Smooth muscle cell (in vitro differentiated cells): ENCODE measurements around the gene SLC35C1. TPM values are rescaled to one million over a fixed set of nuclear protein-coding genes. Genes with fewer than 3 reads are reported as not detected.

Experiments
- DNase-seq: peaks from one replicate; lab custom pipeline; 2025; ENCODE audit not compliant: unreplicated experiment; lab: John Stamatoyannopoulos, UW
- H2AFZ ChIP-seq: fragments of 200-600 bp; sonication (generic); 2 replicates; pipeline ENCODE4 v1.6.0; 2016; ENCODE audit warnings: antibody characterized with exemption, low read depth, mild to moderate bottlenecking
- H3F3A ChIP-seq: fragments of 200-600 bp; sonication (generic); 2 replicates; pipeline ENCODE4 v1.6.0; 2017; ENCODE audit warnings: antibody characterized with exemption, low read depth
- H3K27ac ChIP-seq: fragments of 200-600 bp; sonication (generic); 2 replicates; pipeline ENCODE4 v1.5.1; 2016; ENCODE audit warnings: low read depth, mild to moderate bottlenecking
- H3K27me3 ChIP-seq: fragments of 200-600 bp; sonication (generic); 2 replicates; pipeline ENCODE4 v1.6.1; 2016; ENCODE audit warnings: low read depth, mild to moderate bottlenecking
- H3K36me3 ChIP-seq: fragments of 200-600 bp; sonication (generic); 2 replicates; pipeline ENCODE4 v1.5.1; 2016; ENCODE audit warnings: low read depth
- H3K4me1 ChIP-seq: fragments of 200-600 bp; sonication (generic); 2 replicates; pipeline ENCODE4 v1.5.1; 2016; ENCODE audit warnings: low read depth
- H3K4me2 ChIP-seq: fragments of 200-600 bp; sonication (generic); 2 replicates; pipeline ENCODE4 v1.6.0; 2016; ENCODE audit warnings: mild to moderate bottlenecking
- H3K4me3 ChIP-seq: fragments of 200-600 bp; sonication (generic); 2 replicates; pipeline ENCODE4 v1.5.1; 2016; ENCODE audit warnings: mild to moderate bottlenecking
- H3K79me2 ChIP-seq: fragments of 200-600 bp; sonication (generic); 2 replicates; pipeline ENCODE4 v1.6.0; 2016; ENCODE audit warnings: low read depth, mild to moderate bottlenecking
- H3K9ac ChIP-seq: fragments of 200-600 bp; sonication (generic); 2 replicates; pipeline ENCODE4 v1.6.0; 2016; ENCODE audit warnings: low read depth
- H3K9me3 ChIP-seq: fragments of 200-600 bp; sonication (generic); replicated peaks from 2 replicates; pipeline ENCODE4 v1.5.1; 2016; ENCODE audit warnings: low read depth
- H4K20me1 ChIP-seq: fragments of 200-600 bp; sonication (generic); 2 replicates; pipeline ENCODE4 v1.6.0; 2016; ENCODE audit warnings: low read depth
- CTCF ChIP-seq: fragments of 200-600 bp; sonication (generic); IDR thresholded peaks from 2 replicates; pipeline ENCODE4 v1.5.1; 2017; ENCODE audit warnings: borderline replicate concordance, mild to moderate bottlenecking, antibody characterized with exemption; ENCODE audit not compliant: insufficient read depth, poor library complexity, severe bottlenecking
- WGBS: methylation state at CpG from one replicate; pipeline ENCODE4 v1.1.7; 2016; ENCODE audit warnings: low lambda C conversion rate; 5-methylcytosine and 5-hydroxymethylcytosine counted together
- polyA plus RNA-seq: library from polyadenylated mRNA; unstranded; fragments of >200 nt; fragmentation: Nextera tagmentation; extraction: Ambion mirVana; gene quantifications from 2 replicates; pipeline ENCODE4 v1.2.1, GENCODE V29; 2016
- total RNA-seq: library from RNA; depleted of rRNA; stranded (reverse); fragments of >200 nt; gene quantifications from 2 replicates; pipeline ENCODE4 v1.2.3, GENCODE V29; 2014

Gene SLC35C1
- total and polyA plus RNA-seq, 2 experiments from 2014 or later = 8.9 to 32.7 TPM

GRCh38 chr11:45811571-45812290 lies 6.8 kb downstream of the SLC35C1 start:
- Histone ChIP-seq H3K9me3 (no peaks in the 10 kb centered on the region), H3K27me3 (no peaks in the 10 kb centered on the region), H3K79me2 (peaks cover 7% of the 10 kb centered on the region), H3K4me1 (peaks cover 7% of the 10 kb centered on the region), H3K4me3 (no peak overlapping the region), H4K20me1 (peaks cover 60% of the 10 kb centered on the region), H3K9ac (no peak overlapping the region), H3K36me3 (no peaks in the 10 kb centered on the region), H3F3A (no peaks in the 10 kb centered on the region), H3K27ac (no peak overlapping the region), H2AFZ (no peak overlapping the region), H3K4me2 (no peak overlapping the region)
- DNase-seq = no peak
- 98% methylated on average over 8 of the region's 8 CpGs for WGBS
- TF ChIP-seq CTCF = no peak

- TF ChIP-seq CTCF = no peak
- Histone ChIP-seq H3K9ac (no peak overlapping the region), H3F3A (no peaks in the 10 kb centered on the region), H2AFZ (no peak overlapping the region), H3K27me3 (no peaks in the 10 kb centered on the region), H3K4me1 (no peaks in the 10 kb centered on the region), H3K9me3 (no peaks in the 10 kb centered on the region), H3K36me3 (no peaks in the 10 kb centered on the region), H3K4me3 (no peak overlapping the region), H3K4me2 (no peak overlapping the region), H3K79me2 (no peaks in the 10 kb centered on the region), H3K27ac (no peak overlapping the region), H4K20me1 (peaks cover 49% of the 10 kb centered on the region)
- no peak for DNase-seq
- WGBS = 91% methylated on average over 7 of the region's 7 CpGs
Observed at GRCh38 chr11:45812581-45813548, 7.9 kb downstream of the SLC35C1 start.

DNA sequence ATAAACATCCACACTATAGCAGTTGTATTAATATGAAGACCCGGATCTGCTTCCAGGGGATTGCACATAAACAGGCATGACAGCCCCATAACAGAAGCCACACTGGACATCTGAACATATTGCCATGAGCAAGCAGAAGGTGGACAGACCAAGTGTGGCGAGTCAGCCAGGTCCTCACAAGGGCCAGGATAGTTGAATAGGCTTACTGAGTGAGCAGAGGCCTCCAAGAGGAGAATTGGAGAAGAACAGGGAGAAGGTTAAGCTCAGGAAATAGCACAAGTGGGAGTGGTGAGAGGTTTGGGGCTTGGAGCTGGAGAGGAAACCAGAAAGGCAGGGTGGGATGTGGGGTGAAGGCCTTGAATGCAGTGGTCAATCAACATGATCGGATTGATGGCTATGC lies 10.8 kb downstream of the SLC35C1 start:
- WGBS = 81% methylated on average over 3 of the region's 3 CpGs
- no peak for DNase-seq
- Histone ChIP-seq H3K4me3 (no peak overlapping the region), H3K79me2 (no peaks in the 10 kb centered on the region), H3K9me3 (no peaks in the 10 kb centered on the region), H3K4me2 (no peak overlapping the region), H3K36me3 (no peaks in the 10 kb centered on the region), H3K27me3 (no peaks in the 10 kb centered on the region), H3K9ac (no peak overlapping the region), H3F3A (no peaks in the 10 kb centered on the region), H3K4me1 (no peaks in the 10 kb centered on the region), H4K20me1 (peaks cover 20% of the 10 kb centered on the region), H3K27ac (no peak overlapping the region), H2AFZ (no peak overlapping the region)
- no peak for TF ChIP-seq CTCF
